HL-60 (cell line): ENCODE data around the gene GHRL.

ENCODE experiments used
- DNase-seq, 2 experiments: peaks; one replicate each; pipeline ENCODE4 v3.0.0-alpha.2; 2010 to 2020; ENCODE audit warnings: low read depth in 1 of 2, low spot score in 1 of 2
- H3K27ac ChIP-seq: fragments of 250-450 bp; sonication (Bioruptor Pico); replicated peaks from 2 replicates; pipeline ENCODE4 v1.5.1; 2020; ENCODE audit warnings: mild to moderate bottlenecking, moderate library complexity
- H3K27me3 ChIP-seq: fragments of 250-450 bp; sonication (Bioruptor Pico); 2 replicates; pipeline ENCODE4 v1.5.1; 2021; ENCODE audit warnings: mild to moderate bottlenecking, moderate library complexity; ENCODE audit not compliant: insufficient read depth, poor library complexity, severe bottlenecking
- H3K4me3 ChIP-seq: replicated peaks from 2 replicates; pipeline ENCODE4 v1.5.1; 2011; ENCODE audit warnings: mild to moderate bottlenecking, control low read depth, low read length; ENCODE audit not compliant: insufficient read depth
- GABPA ChIP-seq: IDR thresholded peaks from 2 replicates; pipeline ENCODE4 v1.6.1; 2012; ENCODE audit warnings: low read depth
- POLR2AphosphoS5 ChIP-seq: IDR thresholded peaks from 2 replicates; pipeline ENCODE4 v1.6.1; 2012; ENCODE audit warnings: low read depth
- SPI1 ChIP-seq: IDR thresholded peaks from 2 replicates; pipeline ENCODE4 v1.6.1; 2012; ENCODE audit warnings: low read depth, mild to moderate bottlenecking, borderline replicate concordance
- TF ChIP-seq, protein P1 (sequence below): IDR thresholded peaks from one replicate; pipeline ENCODE4 v1.5.1; 2011; ENCODE audit warnings: low read length, control low read depth, inconsistent platforms; ENCODE audit not compliant: insufficient read depth
- TF ChIP-seq, protein P2 (sequence below): IDR thresholded peaks from 2 replicates; pipeline ENCODE4 v1.6.1; 2012; ENCODE audit warnings: low read depth; ENCODE audit not compliant: insufficient replicate concordance

Gene GHRL

DNA sequence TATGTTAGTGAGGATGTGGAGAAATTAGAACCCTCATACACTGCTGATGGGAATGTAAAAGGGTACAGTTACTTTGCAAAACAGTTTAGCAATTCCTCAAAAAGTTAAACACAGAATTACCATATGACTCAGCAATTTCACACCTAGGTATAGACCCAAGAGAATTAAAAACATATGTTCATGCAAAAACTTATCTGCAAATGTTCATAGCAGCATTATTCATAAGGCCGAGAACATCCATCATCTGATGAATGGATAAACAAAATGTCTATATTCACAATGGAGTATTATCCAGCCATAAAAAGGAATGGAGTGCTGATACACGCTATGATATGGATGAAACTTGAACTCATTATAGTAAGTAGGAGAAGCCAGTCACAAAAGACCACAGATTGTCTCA lies 17.8 kb upstream of the GHRL start:
- H3K27me3 ChIP-seq: no peaks in the 10 kb centered on the region
- no peak for DNase-seq
- H3K27ac ChIP-seq: no peak overlapping the region
- no peak overlapping the region for H3K4me3 ChIP-seq
- TF ChIP-seq POLR2AphosphoS5 (no peak), SPI1 (no peak), GABPA (no peak)
- TF ChIP-seq, protein P1, sequence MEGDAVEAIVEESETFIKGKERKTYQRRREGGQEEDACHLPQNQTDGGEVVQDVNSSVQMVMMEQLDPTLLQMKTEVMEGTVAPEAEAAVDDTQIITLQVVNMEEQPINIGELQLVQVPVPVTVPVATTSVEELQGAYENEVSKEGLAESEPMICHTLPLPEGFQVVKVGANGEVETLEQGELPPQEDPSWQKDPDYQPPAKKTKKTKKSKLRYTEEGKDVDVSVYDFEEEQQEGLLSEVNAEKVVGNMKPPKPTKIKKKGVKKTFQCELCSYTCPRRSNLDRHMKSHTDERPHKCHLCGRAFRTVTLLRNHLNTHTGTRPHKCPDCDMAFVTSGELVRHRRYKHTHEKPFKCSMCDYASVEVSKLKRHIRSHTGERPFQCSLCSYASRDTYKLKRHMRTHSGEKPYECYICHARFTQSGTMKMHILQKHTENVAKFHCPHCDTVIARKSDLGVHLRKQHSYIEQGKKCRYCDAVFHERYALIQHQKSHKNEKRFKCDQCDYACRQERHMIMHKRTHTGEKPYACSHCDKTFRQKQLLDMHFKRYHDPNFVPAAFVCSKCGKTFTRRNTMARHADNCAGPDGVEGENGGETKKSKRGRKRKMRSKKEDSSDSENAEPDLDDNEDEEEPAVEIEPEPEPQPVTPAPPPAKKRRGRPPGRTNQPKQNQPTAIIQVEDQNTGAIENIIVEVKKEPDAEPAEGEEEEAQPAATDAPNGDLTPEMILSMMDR: no peak
- TF ChIP-seq, protein P2, sequence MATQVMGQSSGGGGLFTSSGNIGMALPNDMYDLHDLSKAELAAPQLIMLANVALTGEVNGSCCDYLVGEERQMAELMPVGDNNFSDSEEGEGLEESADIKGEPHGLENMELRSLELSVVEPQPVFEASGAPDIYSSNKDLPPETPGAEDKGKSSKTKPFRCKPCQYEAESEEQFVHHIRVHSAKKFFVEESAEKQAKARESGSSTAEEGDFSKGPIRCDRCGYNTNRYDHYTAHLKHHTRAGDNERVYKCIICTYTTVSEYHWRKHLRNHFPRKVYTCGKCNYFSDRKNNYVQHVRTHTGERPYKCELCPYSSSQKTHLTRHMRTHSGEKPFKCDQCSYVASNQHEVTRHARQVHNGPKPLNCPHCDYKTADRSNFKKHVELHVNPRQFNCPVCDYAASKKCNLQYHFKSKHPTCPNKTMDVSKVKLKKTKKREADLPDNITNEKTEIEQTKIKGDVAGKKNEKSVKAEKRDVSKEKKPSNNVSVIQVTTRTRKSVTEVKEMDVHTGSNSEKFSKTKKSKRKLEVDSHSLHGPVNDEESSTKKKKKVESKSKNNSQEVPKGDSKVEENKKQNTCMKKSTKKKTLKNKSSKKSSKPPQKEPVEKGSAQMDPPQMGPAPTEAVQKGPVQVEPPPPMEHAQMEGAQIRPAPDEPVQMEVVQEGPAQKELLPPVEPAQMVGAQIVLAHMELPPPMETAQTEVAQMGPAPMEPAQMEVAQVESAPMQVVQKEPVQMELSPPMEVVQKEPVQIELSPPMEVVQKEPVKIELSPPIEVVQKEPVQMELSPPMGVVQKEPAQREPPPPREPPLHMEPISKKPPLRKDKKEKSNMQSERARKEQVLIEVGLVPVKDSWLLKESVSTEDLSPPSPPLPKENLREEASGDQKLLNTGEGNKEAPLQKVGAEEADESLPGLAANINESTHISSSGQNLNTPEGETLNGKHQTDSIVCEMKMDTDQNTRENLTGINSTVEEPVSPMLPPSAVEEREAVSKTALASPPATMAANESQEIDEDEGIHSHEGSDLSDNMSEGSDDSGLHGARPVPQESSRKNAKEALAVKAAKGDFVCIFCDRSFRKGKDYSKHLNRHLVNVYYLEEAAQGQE: no peak

DNA sequence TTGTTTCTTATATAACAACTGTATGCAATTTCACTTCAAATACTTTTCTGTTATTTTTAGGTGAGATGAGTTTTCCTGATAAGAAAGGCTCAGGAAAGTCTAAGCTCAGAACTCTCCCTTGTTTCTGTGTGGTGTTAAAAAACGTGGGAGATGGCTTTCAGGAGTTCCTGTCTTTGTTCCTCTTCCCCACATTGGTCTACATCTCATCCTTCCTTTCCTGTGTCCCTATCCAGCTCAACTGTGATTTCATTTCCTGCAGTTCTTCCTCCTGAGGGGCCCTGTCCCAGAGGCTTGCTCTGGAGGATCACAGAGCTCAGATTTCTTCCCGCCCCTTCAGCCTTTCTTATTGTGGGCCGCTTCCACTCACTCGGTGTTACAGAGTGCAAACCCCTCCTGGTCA lies 17.0 kb upstream of the GHRL start:
- no peak for DNase-seq
- no peaks in the 10 kb centered on the region for H3K27me3 ChIP-seq
- no peak for TF ChIP-seq GABPA
- TF ChIP-seq POLR2AphosphoS5: no peak
- TF ChIP-seq, protein P1: no peak
- TF ChIP-seq, protein P2: no peak
- no peak for TF ChIP-seq SPI1
- no peak overlapping the region for H3K4me3 ChIP-seq
- H3K27ac ChIP-seq: no peak overlapping the region

DNA sequence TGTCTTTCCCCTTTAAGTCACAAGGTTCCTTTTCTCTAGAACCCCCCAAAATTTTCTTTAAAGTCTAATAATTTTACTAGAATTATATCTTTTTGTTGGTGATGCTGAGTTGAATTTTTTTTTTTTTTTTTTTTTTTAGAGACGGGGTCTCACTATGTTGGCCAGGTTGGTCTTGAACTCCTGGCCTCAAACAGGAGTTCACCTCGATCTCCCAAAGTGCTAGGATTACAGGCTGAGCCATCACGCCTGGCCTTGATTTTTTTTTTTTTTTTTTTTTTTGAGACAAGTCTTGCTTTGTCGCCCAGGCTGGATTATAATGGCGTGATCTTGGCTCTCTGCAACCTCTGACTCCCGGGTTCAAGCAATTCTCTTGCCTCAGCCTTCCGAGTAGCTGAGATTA lies 15.9 kb upstream of the GHRL start:
- Histone ChIP-seq H3K27me3 (no peaks in the 10 kb centered on the region), H3K4me3 (no peak overlapping the region), H3K27ac (no peak overlapping the region)
- no peak for DNase-seq
- TF ChIP-seq, protein P2: no peak
- TF ChIP-seq, protein P1: no peak
- TF ChIP-seq SPI1 (no peak), GABPA (no peak), POLR2AphosphoS5 (no peak)
